Posterior vena cava (tissue), 2 donors: ENCODE results near the gene SYT7. TPM values are rescaled to one million over a fixed set of nuclear protein-coding genes. Genes with fewer than 3 reads are reported as not detected.
"Not testable (repeated sequence)": the region's sequence is repeated elsewhere in the genome, so short reads cannot be mapped to it uniquely, and the experiment has no call there.

Experiments
- DNase-seq: peaks from one replicate; pipeline ENCODE4 v3.0.0-alpha.2; 2020; ENCODE audit warnings: low spot score
- intact Hi-C, 2 donors: fragments of 100-400 bp; cut with DNase I; formaldehyde crosslinking; loops; one replicate each; pipeline versions ENCODE4 v1.14.1 to v1.14.2; 2022 to 2023
- long read RNA-seq, 2 donors: library from polyadenylated mRNA; unstranded; transcript quantifications; one replicate each; pipeline ENCODE4 v2.0.0, GENCODE V29; 2020 to 2021
- total RNA-seq, 2 donors: library from RNA; stranded (reverse); fragmentation: NEBNext Ultra II Directional; extraction: Animal tissue kit (Norgen Biotek cat#: 25700); gene quantifications; one replicate each; pipeline ENCODE4 v1.2.1, GENCODE V29; 2021
- donor health status: DM: yes; HTN: yes; CAD: no.
- donor health status: DM: yes; HTN: yes; CAD: no.

The SYT7 gene
- under 1 TPM; 0.71 to 0.93 TPM for total RNA-seq
- long read RNA-seq, donor 1, partial matches to known transcripts, result 0 of 1 reads
- long read RNA-seq, donor 1, other reads (novel, unspliced or antisense), result 1 of 1 reads
- long read RNA-seq, donor 2, result 0 reads

GRCh38 chr11:61581030-61581928 is at the start of gene SYT7:
Gene SYT7 (minus strand): TSS chr11:61581076. CDS start chr11:61580820, 256 bp downstream.
- DNase-seq, result peak; percentile 98
- intact Hi-C loops, result loop anchor here in 1 of 2 donors (1.0 kb wide), 1 partner anchor 39 kb away; no protein-coding TSS in a partner anchor

- DNase-seq, result no peak
- intact Hi-C loops, result loop anchor here (10.0 kb wide), 3 partner anchors 95 to 155 kb away; a partner anchor contains a TSS
Measured at GRCh38 chr11:61630089-61630488, 49.2 kb upstream of the SYT7 start.

- intact Hi-C loops, result no loop called here
- no peak for DNase-seq
Measured at GRCh38 chr11:61629082-61629833, 48.4 kb upstream of the SYT7 start.

- intact Hi-C loops, result no loop called here
- no peak for DNase-seq
Measured at GRCh38 chr11:61628662-61628970, 47.7 kb upstream of the SYT7 start.

- intact Hi-C loops, result no loop called here
- DNase-seq, result no peak
Measured at GRCh38 chr11:61627850-61628661, 47.2 kb upstream of the SYT7 start.

GRCh38 chr11:61626580-61627380 is 45.9 kb upstream of the SYT7 start:
- DNase-seq, result no peak
- intact Hi-C loops, result no loop called here

GRCh38 chr11:61625525-61625924 is 44.6 kb upstream of the SYT7 start:
- intact Hi-C loops, result no loop called here
- no peak for DNase-seq

- intact Hi-C loops, result no loop called here
Measured at GRCh38 chr11:61621917-61622585, 41.2 kb upstream of the SYT7 start.

GRCh38 chr11:61619471-61620226 is 38.8 kb upstream of the SYT7 start:
- DNase-seq, result no peak
- intact Hi-C loops, result no loop called here

More at GRCh38 chr11:61621917-61622585, 41.2 kb upstream of the SYT7 start:
- no peak for DNase-seq

GRCh38 chr11:61618978-61619377 is 38.1 kb upstream of the SYT7 start:
- DNase-seq, result no peak
- intact Hi-C loops, result no loop called here

GRCh38 chr11:61617515-61617914 is 36.6 kb upstream of the SYT7 start:
- DNase-seq, result no peak
- intact Hi-C loops, result no loop called here

- intact Hi-C loops, result no loop called here
Measured at GRCh38 chr11:61616434-61616833, 35.6 kb upstream of the SYT7 start.

GRCh38 chr11:61614782-61615181 is 33.9 kb upstream of the SYT7 start:
- DNase-seq, intact Hi-C loops: not testable (repeated sequence)

More at GRCh38 chr11:61616434-61616833, 35.6 kb upstream of the SYT7 start:
- DNase-seq, result no peak

GRCh38 chr11:61613870-61614269 is 33.0 kb upstream of the SYT7 start:
- intact Hi-C loops, result no loop called here

GRCh38 chr11:61613051-61613450 is 32.2 kb upstream of the SYT7 start:
- intact Hi-C loops, result no loop called here
- no peak for DNase-seq

More at GRCh38 chr11:61613870-61614269, 33.0 kb upstream of the SYT7 start:
- DNase-seq, result no peak

GRCh38 chr11:61611309-61611708 is 30.4 kb upstream of the SYT7 start:
- DNase-seq, result no peak
- intact Hi-C loops, result no loop called here

- intact Hi-C loops, result no loop called here
- DNase-seq, result no peak
Measured at GRCh38 chr11:61610905-61611304, 30.0 kb upstream of the SYT7 start.
